Uterus (tissue), 2 donors: Measurements from ENCODE around the gene TOPBP1.

ENCODE experiments used
- POLR2A ChIP-seq, 2 donors: fragments of 450-650 bp; IDR thresholded peaks; one replicate each; pipeline ENCODE4 v1.6.1; 2016; ENCODE audit warnings: antibody characterized with exemption in 2 of 2, mild to moderate bottlenecking in 1 of 2, moderate library complexity in 1 of 2
- TF ChIP-seq, protein P1 (sequence below), 4 experiments: fragments of 200-600 bp in 2 of 4; fragments of 450-650 bp in 2 of 4; sonication (generic) in 2 of 4; IDR thresholded peaks; one replicate each; pipeline ENCODE4 v1.5.1; 2016 to 2019; ENCODE audit warnings: antibody characterized with exemption in 4 of 4, mild to moderate bottlenecking in 2 of 4, moderate library complexity in 1 of 4

DNA sequence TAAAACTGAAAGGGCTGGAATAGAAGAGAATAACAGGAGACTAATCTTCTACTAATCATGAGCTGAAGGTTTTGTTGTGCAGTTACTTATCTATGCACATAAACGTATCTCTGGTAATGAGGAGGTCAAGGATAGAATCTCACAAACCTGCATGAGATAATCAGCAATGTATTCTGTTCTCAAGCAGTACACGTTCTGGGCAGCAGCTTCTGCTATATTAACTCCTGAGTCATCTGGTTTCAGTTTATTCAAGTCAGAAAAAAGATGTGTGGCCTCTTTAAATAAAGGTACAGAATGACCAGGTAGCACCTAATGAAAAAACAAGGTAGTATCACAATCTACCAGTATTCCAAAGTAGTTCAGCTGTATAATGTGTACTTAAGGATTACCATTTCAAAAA is 53.4 kb downstream of the TOPBP1 start:
- no peak for TF ChIP-seq POLR2A (IDR thresholded peaks at IDR 0.05)
- TF ChIP-seq, protein P1, sequence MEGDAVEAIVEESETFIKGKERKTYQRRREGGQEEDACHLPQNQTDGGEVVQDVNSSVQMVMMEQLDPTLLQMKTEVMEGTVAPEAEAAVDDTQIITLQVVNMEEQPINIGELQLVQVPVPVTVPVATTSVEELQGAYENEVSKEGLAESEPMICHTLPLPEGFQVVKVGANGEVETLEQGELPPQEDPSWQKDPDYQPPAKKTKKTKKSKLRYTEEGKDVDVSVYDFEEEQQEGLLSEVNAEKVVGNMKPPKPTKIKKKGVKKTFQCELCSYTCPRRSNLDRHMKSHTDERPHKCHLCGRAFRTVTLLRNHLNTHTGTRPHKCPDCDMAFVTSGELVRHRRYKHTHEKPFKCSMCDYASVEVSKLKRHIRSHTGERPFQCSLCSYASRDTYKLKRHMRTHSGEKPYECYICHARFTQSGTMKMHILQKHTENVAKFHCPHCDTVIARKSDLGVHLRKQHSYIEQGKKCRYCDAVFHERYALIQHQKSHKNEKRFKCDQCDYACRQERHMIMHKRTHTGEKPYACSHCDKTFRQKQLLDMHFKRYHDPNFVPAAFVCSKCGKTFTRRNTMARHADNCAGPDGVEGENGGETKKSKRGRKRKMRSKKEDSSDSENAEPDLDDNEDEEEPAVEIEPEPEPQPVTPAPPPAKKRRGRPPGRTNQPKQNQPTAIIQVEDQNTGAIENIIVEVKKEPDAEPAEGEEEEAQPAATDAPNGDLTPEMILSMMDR (IDR thresholded peaks at IDR 0.05), result no peak
